Measurements from ENCODE around the gene COPE. TPM values are rescaled to one million over a fixed set of nuclear protein-coding genes. Genes with fewer than 3 reads are reported as not detected.

COPE gene
- total and polyA plus RNA-seq, 2 of the 8 experiments (the other 6 are each of a cell fraction or from before 2014, with no cell fraction given), result 178 to 356 TPM

DNA sequence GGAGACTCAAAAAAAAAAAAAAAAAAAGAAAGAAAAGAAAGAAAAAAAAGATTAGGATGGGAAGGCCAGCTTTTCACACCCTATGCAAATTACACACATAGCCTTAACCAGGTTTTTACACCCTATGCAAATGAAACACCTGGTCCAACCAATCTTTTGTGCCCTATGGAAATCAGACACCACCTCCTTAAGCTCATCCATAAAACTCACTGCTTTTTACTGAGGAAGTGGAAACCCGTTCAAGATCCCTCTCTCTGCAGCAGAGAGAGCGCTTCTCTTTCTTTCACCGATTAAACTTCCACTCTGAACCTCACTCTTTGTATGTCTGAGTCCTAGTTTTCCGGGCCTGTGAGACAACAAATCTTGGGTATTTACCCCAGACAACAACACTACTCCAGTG, 47.1 kb upstream of the COPE start (continued):
- TF ChIP-seq GABPA (IDR thresholded peaks at IDR 0.05; ENCODE audit: borderline replicate concordance, insufficient read depth, low read length), result no peak
- TF ChIP-seq TBP (IDR thresholded peaks at IDR 0.05; ENCODE audit: low read depth, low read length), result no peak
- no peak for TF ChIP-seq CBX5 (IDR thresholded peaks at IDR 0.05; ENCODE audit: low read depth, low read length)
- TF ChIP-seq KDM1A (IDR thresholded peaks at IDR 0.05; ENCODE audit: borderline replicate concordance, low read length), result no peak
- no peak for TF ChIP-seq CBX8 (IDR thresholded peaks at IDR 0.05; ENCODE audit: borderline replicate concordance, low read depth, low read length)
